HepG2 (cell line): Measurements from ENCODE around the gene GYS1. TPM values are rescaled to one million over a fixed set of nuclear protein-coding genes. Genes with fewer than 3 reads are reported as not detected.

Source experiments
- AKAP8 ChIP-seq: sonication (generic); formaldehyde crosslinking; IDR thresholded peaks from 2 replicates; pipeline ENCODE4 v1.5.1; 2020; ENCODE audit warnings: mild to moderate bottlenecking, missing genetic modification reagents
- ARHGAP35 ChIP-seq: sonication (generic); formaldehyde crosslinking; IDR thresholded peaks from 2 replicates; pipeline ENCODE4 v1.9.0; 2022; ENCODE audit warnings: mild to moderate bottlenecking, inconsistent platforms, moderate library complexity, missing genetic modification reagents, borderline replicate concordance
- CC2D1A ChIP-seq: sonication (generic); formaldehyde crosslinking; IDR thresholded peaks from 2 replicates; pipeline ENCODE4 v1.8.1; 2023; ENCODE audit warnings: mild to moderate bottlenecking, missing genetic modification reagents
- CENPT ChIP-seq: sonication (generic); formaldehyde crosslinking; IDR thresholded peaks from 2 replicates; pipeline ENCODE4 v1.8.0; 2022; ENCODE audit warnings: low read depth, mild to moderate bottlenecking, moderate library complexity, missing genetic modification reagents
- HMG20A ChIP-seq: IDR thresholded peaks from 2 replicates; pipeline ENCODE4 v1.6.1; 2016; ENCODE audit warnings: borderline replicate concordance
- MIXL1 ChIP-seq: IDR thresholded peaks from 2 replicates; pipeline ENCODE4 v1.6.1; 2016
- SMC3 ChIP-seq: IDR thresholded peaks from 2 replicates; pipeline ENCODE4 v1.6.1; 2011; ENCODE audit warnings: low read length, improper control_type of control experiment
- ZBTB3 ChIP-seq: sonication (generic); formaldehyde crosslinking; IDR thresholded peaks from 2 replicates; pipeline ENCODE4 v1.4.0; 2020; ENCODE audit warnings: low read depth, mild to moderate bottlenecking, moderate library complexity, missing genetic modification reagents, borderline replicate concordance
- ZNF34 ChIP-seq: sonication (generic); formaldehyde crosslinking; IDR thresholded peaks from 2 replicates; pipeline ENCODE4 v1.4.0; 2020; ENCODE audit warnings: mild to moderate bottlenecking, missing genetic modification reagents, borderline replicate concordance
- ZNF674 ChIP-seq: sonication (generic); formaldehyde crosslinking; IDR thresholded peaks from 2 replicates; pipeline ENCODE4 v1.5.0; 2020; ENCODE audit warnings: low read depth, mild to moderate bottlenecking, missing genetic modification reagents
- ZNF737 ChIP-seq: sonication (generic); formaldehyde crosslinking; IDR thresholded peaks from 2 replicates; pipeline ENCODE4 v1.5.0; 2020; ENCODE audit warnings: missing genetic modification reagents, mild to moderate bottlenecking, borderline replicate concordance
- ZSCAN30 ChIP-seq: sonication (generic); formaldehyde crosslinking; IDR thresholded peaks from 2 replicates; pipeline ENCODE4 v1.5.0; 2020; ENCODE audit warnings: mild to moderate bottlenecking, missing genetic modification reagents
- polyA plus RNA-seq, 8 experiments: library from polyadenylated mRNA; depleted of rRNA in 3 of 8; stranded (reverse) in 7 of 8; unstranded in 1 of 8; fragments of >200 nt; fragmentation: Illumina TruSeq in 4 of 8; extraction: Trizol in 4 of 8; gene quantifications; 2 replicates each; pipeline versions ENCODE4 v1.2.1 to v1.2.3, GENCODE V29; 2011 to 2016; ENCODE audit warnings: low read depth in 4 of 8, missing spikeins in 1 of 8, mixed read lengths in 1 of 8; ENCODE audit not compliant: insufficient read depth in 1 of 8
- total RNA-seq, 5 experiments: library from RNA; depleted of rRNA; stranded (reverse); fragments of >200 nt; fragmentation: Illumina TruSeq; extraction: Trizol; gene quantifications; 2 replicates each; pipeline ENCODE4 v1.2.3, GENCODE V29; 2016; ENCODE audit warnings: low read depth in 1 of 5
- TF ChIP-seq, protein P1 (sequence below): sonication (generic); formaldehyde crosslinking; IDR thresholded peaks from one replicate; pipeline ENCODE4 v1.5.1; 2020; ENCODE audit warnings: mild to moderate bottlenecking, missing genetic modification reagents; ENCODE audit errors: not compliant biosample characterization
- TF ChIP-seq, protein P2 (sequence below), 2 experiments: sonication (generic) in 1 of 2; formaldehyde crosslinking in 1 of 2; IDR thresholded peaks; 2 replicates each; pipeline versions ENCODE4 v1.5.1 to v1.6.1; 2011 to 2020; ENCODE audit warnings: borderline replicate concordance in 1 of 2, low read depth in 1 of 2, low read length in 1 of 2, mild to moderate bottlenecking in 1 of 2, missing genetic modification reagents in 1 of 2, moderate library complexity in 1 of 2

GYS1 gene
- total and polyA plus RNA-seq, 2 of the 13 experiments (the other 11 are each of a cell fraction or from before 2014, with no cell fraction given) = 18.4 to 42.1 TPM

DNA sequence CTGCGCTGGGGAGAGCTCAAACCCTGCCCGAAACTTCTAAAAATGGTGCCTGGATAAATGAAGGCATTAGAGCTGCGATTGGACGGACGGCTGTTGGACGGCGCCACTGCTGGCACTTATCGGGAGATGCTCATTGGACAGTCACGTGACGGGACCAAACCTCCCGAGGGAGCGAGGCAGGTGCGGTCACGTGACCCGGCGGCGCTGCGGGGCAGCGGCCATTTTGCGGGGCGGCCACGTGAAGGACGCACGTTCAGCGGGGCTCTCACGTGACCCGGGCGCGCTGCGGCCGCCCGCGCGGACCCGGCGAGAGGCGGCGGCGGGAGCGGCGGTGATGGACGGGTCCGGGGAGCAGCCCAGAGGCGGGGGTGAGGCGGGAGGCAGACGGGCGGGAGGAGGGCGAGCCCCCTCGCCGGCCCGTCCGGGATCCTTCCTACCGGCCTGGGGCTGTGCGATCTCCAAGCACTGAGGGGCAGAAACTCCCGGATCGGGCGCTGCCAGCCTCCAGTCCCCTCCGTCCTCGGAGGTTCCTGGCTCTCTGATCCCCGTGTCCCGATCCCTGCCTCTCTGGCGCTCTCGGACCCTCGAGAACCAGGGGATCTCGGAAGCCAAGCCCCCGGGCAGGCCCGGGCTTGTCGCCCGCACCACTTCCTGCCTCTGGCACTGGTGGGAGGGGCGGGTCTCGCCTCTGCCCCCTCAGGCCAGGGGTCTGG, 38.4 kb downstream of the GYS1 start, which contains the start of gene BAX (continued):
- TF ChIP-seq, protein P1, sequence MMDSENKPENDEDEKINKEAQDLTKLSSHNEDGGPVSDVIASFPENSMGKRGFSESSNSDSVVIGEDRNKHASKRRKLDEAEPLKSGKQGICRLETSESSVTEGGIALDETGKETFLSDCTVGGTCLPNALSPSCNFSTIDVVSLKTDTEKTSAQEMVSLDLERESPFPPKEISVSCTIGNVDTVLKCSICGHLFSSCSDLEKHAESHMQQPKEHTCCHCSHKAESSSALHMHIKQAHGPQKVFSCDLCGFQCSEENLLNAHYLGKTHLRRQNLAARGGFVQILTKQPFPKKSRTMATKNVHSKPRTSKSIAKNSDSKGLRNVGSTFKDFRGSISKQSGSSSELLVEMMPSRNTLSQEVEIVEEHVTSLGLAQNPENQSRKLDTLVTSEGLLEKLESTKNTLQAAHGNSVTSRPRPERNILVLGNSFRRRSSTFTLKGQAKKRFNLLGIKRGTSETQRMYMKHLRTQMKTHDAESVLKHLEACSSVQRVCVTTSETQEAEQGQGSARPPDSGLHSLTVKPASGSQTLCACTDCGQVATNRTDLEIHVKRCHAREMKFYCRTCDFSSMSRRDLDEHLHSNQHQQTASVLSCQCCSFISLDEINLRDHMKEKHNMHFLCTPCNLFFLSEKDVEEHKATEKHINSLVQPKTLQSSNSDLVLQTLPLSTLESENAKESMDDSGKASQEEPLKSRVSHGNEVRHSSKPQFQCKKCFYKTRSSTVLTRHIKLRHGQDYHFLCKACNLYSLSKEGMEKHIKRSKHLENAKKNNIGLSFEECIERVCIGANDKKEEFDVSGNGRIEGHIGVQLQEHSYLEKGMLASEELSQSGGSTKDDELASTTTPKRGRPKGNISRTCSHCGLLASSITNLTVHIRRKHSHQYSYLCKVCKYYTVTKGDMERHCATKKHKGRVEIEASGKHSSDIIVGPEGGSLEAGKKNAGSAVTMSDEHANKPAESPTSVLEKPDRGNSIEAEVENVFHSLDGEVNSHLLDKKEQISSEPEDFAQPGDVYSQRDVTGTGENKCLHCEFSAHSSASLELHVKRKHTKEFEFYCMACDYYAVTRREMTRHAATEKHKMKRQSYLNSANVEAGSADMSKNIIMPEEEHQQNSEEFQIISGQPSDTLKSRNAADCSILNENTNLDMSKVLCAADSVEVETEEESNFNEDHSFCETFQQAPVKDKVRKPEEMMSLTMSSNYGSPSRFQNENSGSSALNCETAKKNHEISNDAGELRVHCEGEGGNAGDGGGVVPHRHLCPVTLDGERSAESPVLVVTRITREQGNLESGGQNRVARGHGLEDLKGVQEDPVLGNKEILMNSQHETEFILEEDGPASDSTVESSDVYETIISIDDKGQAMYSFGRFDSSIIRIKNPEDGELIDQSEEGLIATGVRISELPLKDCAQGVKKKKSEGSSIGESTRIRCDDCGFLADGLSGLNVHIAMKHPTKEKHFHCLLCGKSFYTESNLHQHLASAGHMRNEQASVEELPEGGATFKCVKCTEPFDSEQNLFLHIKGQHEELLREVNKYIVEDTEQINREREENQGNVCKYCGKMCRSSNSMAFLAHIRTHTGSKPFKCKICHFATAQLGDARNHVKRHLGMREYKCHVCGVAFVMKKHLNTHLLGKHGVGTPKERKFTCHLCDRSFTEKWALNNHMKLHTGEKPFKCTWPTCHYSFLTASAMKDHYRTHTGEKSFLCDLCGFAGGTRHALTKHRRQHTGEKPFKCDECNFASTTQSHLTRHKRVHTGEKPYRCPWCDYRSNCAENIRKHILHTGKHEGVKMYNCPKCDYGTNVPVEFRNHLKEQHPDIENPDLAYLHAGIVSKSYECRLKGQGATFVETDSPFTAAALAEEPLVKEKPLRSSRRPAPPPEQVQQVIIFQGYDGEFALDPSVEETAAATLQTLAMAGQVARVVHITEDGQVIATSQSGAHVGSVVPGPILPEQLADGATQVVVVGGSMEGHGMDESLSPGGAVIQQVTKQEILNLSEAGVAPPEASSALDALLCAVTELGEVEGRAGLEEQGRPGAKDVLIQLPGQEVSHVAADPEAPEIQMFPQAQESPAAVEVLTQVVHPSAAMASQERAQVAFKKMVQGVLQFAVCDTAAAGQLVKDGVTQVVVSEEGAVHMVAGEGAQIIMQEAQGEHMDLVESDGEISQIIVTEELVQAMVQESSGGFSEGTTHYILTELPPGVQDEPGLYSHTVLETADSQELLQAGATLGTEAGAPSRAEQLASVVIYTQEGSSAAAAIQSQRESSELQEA (CRISPR knock-in tag) = no peak
- TF ChIP-seq MIXL1 (peak; percentile 50; the same call in 1 of the 2 replicates), ZNF34 (CRISPR knock-in tag) (no peak), ZBTB3 (CRISPR knock-in tag) (no peak), AKAP8 (CRISPR knock-in tag) (no peak; the same call in 1 of the 2 replicates), HMG20A (no peak; the same call in 1 of the 2 replicates), SMC3 (no peak), ZNF737 (no peak), CENPT (no peak), CC2D1A (CRISPR knock-in tag) (no peak), ZSCAN30 (no peak), ARHGAP35 (CRISPR knock-in tag) (no peak), ZNF674 (CRISPR knock-in tag) (no peak)
- TF ChIP-seq, protein P2, sequence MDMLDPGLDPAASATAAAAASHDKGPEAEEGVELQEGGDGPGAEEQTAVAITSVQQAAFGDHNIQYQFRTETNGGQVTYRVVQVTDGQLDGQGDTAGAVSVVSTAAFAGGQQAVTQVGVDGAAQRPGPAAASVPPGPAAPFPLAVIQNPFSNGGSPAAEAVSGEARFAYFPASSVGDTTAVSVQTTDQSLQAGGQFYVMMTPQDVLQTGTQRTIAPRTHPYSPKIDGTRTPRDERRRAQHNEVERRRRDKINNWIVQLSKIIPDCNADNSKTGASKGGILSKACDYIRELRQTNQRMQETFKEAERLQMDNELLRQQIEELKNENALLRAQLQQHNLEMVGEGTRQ (IDR thresholded peaks at IDR 0.05; ENCODE audit: low read depth, low read length) = peak; percentile 100
- TF ChIP-seq, protein P2 (CRISPR knock-in tag; IDR thresholded peaks at IDR 0.05; ENCODE audit: borderline replicate concordance) = peak; percentile 96; the same call in 1 of the 2 replicates
